Measurements from ENCODE around the gene ZBP1.

ZBP1 gene

GRCh38 chr20:57657535-57658446 is 37.6 kb upstream of the ZBP1 start:
- H3K27ac ChIP-seq = peak overlapping the region; percentile 54
- no peak for TF ChIP-seq ZFX (IDR thresholded peaks at IDR 0.05; ENCODE audit: borderline replicate concordance)
- TF ChIP-seq, protein P1, sequence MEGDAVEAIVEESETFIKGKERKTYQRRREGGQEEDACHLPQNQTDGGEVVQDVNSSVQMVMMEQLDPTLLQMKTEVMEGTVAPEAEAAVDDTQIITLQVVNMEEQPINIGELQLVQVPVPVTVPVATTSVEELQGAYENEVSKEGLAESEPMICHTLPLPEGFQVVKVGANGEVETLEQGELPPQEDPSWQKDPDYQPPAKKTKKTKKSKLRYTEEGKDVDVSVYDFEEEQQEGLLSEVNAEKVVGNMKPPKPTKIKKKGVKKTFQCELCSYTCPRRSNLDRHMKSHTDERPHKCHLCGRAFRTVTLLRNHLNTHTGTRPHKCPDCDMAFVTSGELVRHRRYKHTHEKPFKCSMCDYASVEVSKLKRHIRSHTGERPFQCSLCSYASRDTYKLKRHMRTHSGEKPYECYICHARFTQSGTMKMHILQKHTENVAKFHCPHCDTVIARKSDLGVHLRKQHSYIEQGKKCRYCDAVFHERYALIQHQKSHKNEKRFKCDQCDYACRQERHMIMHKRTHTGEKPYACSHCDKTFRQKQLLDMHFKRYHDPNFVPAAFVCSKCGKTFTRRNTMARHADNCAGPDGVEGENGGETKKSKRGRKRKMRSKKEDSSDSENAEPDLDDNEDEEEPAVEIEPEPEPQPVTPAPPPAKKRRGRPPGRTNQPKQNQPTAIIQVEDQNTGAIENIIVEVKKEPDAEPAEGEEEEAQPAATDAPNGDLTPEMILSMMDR (IDR thresholded peaks at IDR 0.05) = no peak

DNA sequence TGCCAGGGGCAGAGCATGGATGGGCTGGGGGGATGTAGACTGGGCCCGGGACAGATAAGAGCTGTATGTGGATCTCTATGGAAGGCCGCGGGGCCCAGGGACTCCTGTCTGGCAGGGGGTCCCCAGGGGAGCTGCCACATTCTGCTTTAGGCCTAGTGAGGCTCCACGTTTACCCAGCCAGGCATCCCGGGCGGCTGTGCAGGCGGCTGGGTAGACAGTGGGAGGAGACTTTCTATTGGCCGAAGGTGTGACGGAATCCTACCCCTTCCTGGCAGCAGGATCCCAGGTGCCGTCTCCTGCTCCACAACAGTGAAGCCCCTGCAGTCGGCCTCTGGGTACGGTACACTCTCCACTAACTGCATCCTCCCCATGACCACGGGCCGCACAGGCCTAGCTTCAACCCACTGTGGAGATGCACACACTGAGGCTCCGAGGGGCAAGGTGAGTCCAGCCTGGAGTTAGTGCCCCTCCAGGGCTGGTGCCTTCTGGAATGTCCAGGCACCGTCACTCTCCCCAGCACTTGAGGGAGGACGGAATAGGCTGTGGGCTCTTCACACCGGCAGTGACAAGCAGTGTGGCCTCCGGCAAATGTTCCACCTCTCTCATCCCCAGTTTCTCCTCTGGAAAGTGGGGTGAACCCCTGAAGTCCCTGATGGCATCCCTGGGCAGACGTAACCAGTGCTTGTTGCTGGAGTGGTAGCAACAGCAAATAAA is 36.8 kb upstream of the ZBP1 start:
- peak overlapping the region; percentile 60 for H3K27ac ChIP-seq
- TF ChIP-seq ZFX (IDR thresholded peaks at IDR 0.05; ENCODE audit: borderline replicate concordance) = no peak
- TF ChIP-seq, protein P1 (IDR thresholded peaks at IDR 0.05) = no peak

- TF ChIP-seq ZFX (IDR thresholded peaks at IDR 0.05; ENCODE audit: borderline replicate concordance) = no peak
- TF ChIP-seq, protein P1 (IDR thresholded peaks at IDR 0.05) = no peak
These were observed 36.1 kb upstream of the ZBP1 start for GRCh38 chr20:57656252-57656820.

DNA sequence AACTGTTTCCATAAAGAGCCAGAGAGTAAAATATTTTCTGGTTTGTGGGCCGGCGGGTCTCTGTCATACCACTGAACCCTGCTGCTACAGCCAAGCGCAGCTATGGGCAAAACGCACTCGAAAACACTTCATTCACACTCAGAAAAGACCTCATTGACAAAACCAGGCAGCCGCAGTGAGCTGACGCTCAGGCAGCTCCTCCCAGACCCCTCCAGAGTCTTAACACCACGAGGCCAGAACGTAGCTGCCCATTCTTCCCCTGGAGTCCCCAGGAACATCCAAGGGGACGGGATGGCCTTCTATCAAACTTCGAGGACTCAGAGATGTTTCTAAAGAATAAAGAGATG is 35.6 kb upstream of the ZBP1 start:
- TF ChIP-seq, protein P1 (IDR thresholded peaks at IDR 0.05) = no peak
- no peak for TF ChIP-seq ZFX (IDR thresholded peaks at IDR 0.05; ENCODE audit: borderline replicate concordance)
- peak overlapping the region; percentile 60 for H3K27ac ChIP-seq

More at GRCh38 chr20:57656252-57656820, 36.1 kb upstream of the ZBP1 start:
- H3K27ac ChIP-seq = peak overlapping the region; percentile 60

- TF ChIP-seq, protein P1 (IDR thresholded peaks at IDR 0.05) = no peak
- TF ChIP-seq ZFX (IDR thresholded peaks at IDR 0.05; ENCODE audit: borderline replicate concordance) = no peak
- H3K27ac ChIP-seq = peak overlapping the region; percentile 60
These were observed 35.0 kb upstream of the ZBP1 start for GRCh38 chr20:57654998-57655808.

DNA sequence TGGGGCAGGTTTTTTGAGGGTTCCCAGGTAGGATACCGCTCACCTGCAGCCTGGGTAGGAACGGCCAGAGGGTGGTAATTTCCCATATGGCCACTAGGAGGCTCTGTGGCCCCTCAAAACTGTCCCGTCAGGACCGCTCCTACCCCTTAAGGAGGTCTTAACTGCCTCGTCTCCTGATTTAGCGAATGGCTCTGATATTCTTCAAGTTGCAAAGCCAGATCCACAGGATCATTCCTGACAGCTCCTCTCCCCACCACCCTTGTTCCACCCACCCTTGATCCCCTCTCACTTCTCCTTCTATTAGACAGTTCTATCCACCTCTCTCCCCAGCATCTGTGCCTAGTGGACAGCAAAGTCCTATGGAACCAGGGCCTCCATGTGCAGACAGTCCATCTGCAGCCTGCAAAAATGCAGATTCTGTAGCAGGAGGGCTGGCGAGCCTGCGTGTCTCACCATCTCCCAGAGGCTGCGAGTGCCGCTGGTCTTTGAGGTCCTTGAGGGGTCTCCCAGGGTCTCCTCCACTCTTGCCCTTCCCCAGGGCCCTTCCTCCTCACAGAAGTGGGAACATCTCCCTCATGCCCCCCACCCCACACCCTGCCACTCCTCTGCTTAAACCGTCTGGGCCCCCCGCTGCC is 34.3 kb upstream of the ZBP1 start:
- TF ChIP-seq, protein P1 (IDR thresholded peaks at IDR 0.05) = peak; percentile 81
- no peak for TF ChIP-seq ZFX (IDR thresholded peaks at IDR 0.05; ENCODE audit: borderline replicate concordance)
- peak overlapping the region; percentile 60 for H3K27ac ChIP-seq

All from 22Rv1 (cell line).